Measurements from ENCODE around the gene AKAP6.

The AKAP6 gene

DNA sequence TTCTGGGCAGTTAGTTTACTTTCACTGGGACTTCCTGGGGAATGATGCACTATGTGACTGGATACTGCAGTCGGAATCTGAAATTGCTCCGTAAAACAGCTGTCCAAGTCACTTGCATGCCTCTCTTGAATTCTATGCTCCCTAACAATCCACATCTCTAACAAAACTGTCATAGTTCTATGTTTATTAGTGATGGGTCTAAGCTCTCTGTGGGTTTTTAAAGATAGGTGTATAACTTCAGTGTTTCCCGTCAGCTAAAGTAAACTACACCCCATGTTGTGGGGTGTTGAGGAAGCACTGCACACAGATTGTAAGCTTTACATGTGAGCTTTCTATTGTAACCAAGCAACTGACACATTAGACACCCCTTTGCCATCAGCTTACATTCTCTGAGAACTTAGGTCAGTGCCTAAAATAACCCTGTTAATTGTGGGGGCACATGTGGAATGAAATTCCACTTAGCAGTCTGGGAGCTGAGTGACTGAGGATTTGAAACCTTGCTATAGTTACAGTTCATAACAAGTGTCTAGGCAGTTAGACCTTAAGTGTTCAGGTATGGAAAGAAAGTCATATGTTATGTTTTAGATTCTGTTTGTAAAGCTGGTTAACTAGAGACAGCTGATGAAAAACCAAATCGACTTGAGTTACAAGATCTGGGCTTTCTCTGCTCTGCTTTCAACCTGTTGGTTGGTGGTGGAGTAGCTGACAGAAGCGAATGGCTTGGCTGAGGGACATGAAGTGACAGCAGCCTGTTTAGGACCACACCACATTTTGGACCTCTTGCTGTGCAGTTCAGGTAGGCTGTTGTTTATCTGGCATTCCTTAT, 165.7 kb downstream of the AKAP6 start:
- no peak for DNase-seq

- DNase-seq: no peak
Observed at GRCh38 chr14:32495435-32495734, 166.3 kb downstream of the AKAP6 start.

DNA sequence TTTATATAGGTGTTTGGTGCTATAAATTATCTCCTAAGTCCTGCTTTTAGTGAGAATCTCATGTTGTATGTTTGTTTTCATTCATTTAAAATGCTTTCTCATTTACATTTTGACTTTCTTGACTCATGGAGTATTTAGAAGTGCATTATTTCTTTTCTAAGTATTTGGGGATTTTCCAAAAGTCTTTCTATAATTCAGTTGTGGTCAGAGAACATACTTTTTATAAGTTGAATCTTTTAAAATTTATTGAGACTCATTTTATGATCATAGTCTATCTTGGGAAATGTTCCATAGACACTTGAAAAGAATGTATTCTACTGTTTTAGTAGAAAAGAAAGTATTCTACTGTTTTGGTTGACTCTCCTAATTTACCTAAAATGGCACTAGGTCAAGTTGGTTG, 168.2 kb downstream of the AKAP6 start:
- no peak for DNase-seq

GRCh38 chr14:32507029-32507984, 178.2 kb downstream of the AKAP6 start:
- no peak for DNase-seq

GRCh38 chr14:32508281-32508680, 179.2 kb downstream of the AKAP6 start:
- no peak for DNase-seq

- no peak for DNase-seq
Observed at GRCh38 chr14:32509632-32510187, 180.6 kb downstream of the AKAP6 start.

GRCh38 chr14:32510815-32511214, 181.7 kb downstream of the AKAP6 start:
- no peak for DNase-seq

- no peak for DNase-seq
Observed at GRCh38 chr14:32512348-32512747, 183.2 kb downstream of the AKAP6 start.

DNA sequence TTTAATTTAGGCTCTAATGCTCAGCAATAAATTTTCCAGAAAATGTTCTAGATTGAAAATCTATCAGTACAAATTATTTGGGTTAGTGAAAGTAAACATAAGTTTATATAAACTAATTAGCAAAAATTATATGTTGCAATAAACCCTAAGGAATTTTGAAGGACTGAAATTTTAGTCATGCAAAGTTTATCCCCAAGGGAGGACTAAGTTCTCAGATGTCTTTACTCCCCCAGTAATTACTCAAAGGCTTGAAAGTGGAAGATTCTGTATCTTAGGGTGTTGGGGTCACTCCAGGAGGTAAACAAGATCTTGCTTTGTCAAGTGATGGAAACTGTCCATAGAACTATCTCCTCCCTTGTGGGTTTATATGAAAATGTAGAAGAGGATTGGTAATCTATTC, 183.7 kb downstream of the AKAP6 start:
- no peak for DNase-seq

GRCh38 chr14:32513571-32514009, 184.5 kb downstream of the AKAP6 start:
- DNase-seq: no peak

DNA sequence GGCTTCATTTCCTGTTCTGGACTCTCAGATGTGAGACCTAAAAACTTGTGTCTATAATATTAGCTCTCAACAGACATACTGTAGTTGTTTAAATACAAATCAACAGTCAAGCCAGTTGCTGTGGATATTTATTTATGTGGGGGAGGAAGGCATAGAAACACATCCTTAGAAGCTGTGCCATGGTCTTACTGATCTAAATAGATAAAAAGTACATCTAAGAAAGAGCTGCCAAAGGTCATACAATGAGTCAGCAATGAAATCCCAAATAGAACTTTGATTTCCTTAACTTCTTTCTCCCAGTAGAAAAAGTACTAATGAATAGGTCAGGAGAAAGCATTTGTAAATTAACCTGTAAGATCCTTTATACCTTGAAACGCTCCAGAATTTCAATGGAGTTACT, 185.1 kb downstream of the AKAP6 start:
- no peak for DNase-seq

DNA sequence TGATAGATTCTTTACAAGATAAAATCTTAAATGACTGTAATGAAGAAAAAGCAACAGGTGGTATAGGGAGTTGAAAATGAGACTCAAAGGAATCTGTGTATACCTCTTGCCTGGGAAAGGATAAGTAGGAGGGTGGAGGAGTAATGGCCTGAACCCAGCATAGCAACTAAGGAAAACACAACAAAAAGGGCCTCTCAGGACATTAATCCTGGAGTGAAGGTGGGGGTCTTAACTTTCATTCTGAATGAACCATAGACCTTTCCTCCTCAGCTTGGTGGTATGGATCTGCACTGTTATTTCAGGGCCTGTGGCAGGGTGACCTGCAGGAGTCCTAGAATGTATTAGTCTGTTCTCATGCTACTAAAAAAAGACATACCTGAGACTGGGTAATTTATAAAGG, 185.6 kb downstream of the AKAP6 start:
- DNase-seq: no peak

DNA sequence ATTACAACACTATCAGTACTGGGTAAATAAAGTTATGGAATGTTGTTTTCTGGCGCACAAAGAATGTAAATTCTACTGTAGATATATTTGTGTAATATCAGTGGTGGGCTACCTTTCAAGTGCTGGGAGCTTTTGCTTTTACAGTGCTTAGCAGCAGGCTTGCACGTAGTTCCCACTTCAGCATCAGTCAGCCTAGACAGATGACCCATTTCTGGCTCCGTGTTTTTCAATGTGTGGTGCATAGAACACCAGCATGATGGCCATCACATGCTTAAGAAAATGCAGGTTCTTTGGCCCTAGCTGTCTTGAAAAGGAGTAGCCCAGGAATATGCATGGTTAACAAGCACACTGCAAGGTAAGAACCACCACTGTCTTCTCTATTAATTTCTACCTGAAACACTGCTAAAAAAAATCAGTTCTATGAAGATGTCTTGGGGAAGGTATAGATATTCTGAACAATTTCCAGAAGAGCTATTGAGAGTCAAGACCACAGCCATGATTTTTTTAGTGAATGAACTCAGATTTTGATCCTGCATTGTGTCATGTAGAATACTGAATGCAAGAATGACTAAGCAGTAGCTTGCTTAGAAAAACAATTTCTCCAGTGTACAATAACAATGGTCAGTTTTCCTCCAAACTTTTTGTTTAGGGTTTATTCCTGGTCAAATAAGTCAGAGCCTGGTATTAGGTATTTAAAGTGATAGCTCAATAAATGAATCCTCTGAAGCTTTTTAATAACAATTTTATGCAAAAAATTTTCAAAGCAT, 195.7 kb downstream of the AKAP6 start:
- no peak for DNase-seq

GRCh38 chr14:32525591-32525990, 196.5 kb downstream of the AKAP6 start:
- no peak for DNase-seq

DNA sequence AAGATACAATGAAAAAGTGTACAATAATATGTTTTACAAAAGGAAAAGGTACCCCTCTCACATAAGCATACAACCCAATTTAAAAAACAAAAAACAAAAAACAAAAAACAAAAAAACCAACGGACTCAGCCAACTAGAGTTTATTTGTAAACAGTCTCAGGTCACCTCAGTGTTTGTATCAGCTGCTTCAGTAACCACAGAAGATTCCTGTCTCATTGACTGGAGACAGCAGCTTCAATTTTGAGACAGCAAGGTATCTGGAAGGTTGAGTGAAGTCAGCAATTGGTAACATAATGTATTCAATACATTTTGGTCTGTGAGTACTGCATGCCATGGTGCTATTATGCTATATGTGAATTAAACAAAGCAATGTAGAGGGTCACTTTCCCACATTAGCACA, 201.7 kb downstream of the AKAP6 start:
- no peak for DNase-seq

DNA sequence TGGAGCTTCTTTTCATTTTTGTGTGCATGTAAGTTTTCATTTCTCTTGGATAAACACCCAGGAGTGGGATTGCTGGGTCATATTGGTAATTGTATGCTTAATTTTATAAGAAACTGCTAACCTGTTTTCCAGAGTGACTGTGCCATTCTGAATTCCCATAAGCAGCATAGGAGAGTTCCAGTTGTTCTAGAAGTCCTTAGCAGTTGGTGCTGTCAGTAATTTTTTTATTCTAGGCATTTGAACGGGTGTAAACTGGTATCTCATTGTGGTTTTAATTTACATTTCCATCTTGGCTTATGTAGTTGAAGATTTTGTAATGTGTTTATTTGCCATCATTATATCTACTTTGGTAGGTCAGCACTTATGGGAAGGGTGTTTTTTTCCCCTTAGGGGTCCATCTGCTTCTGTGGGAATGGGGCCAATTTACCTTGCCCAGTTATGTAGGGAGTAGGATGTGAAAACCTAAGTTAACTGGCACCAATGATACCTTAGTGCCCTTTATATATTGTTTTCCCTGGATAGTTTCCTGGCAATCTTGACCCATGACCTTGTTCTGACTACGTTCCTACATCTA, 202.9 kb downstream of the AKAP6 start:
- no peak for DNase-seq

- DNase-seq: no peak
Observed at GRCh38 chr14:32534145-32534544, 205.0 kb downstream of the AKAP6 start.

DNA sequence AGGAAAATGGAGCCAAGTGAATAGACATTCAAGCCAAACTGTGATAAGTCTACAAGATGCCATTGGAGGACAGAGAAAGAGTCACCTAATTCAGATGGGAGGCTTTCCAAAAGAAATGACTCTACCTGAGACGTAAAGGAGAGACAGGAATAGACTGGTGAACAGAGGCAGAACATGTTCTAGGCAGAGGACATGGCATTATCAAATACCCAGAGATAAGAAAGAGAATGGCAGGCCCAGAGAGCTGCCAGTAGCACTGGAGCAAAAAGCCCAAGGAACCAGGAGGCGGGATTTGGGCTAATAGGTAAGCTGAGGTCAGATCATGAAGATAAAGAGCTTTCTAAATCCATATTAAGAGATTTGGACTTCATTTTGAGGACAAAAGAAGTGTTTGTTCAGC, 207.1 kb downstream of the AKAP6 start:
- DNase-seq: no peak

GRCh38 chr14:32537166-32537565, 208.1 kb downstream of the AKAP6 start:
- no peak for DNase-seq

DNA sequence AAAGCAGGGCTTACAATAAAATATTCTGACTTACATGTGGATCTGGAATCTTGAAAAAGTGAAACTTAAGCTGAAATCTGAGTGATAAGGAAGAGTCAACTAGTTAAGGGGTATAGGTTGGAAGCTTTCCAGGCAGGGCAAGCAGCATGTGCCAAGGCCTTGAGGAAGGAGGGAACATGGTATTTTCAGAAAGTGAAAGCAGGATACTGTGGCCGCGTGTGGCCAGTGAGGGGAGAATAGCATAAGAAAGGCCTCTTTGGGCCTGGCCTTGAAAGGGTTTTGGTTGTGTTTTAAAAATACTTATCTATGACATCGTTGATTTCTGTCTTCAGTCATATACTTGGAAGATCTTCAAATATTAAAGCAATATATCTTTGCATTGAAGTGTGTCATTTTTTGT, 213.4 kb downstream of the AKAP6 start:
- DNase-seq: no peak

- DNase-seq: no peak
Observed at GRCh38 chr14:32545095-32545494, 216.0 kb downstream of the AKAP6 start.

GRCh38 chr14:32545506-32546210, 216.6 kb downstream of the AKAP6 start:
- no peak for DNase-seq

Measured in DMS79 (cell line).